NAMALWA (cell line): ENCODE measurements around the gene SUMO4.

Experiments used
- DNase-seq: peaks from one replicate; pipeline ENCODE4 v3.0.0-alpha.2; 2015; ENCODE audit warnings: low spot score

Gene SUMO4

GRCh38 chr6:149389509-149390297 lies 10.4 kb upstream of the SUMO4 start:
- DNase-seq = no peak

GRCh38 chr6:149392093-149392492 lies 8.0 kb upstream of the SUMO4 start:
- no peak for DNase-seq

- no peak for DNase-seq
These were observed 7.5 kb upstream of the SUMO4 start for GRCh38 chr6:149392535-149392934.

- DNase-seq = no peak
These were observed 6.9 kb upstream of the SUMO4 start for GRCh38 chr6:149393002-149393679.

GRCh38 chr6:149395185-149395584 lies 4.9 kb upstream of the SUMO4 start:
- no peak for DNase-seq

GRCh38 chr6:149397384-149397783 lies 2.7 kb upstream of the SUMO4 start:
- DNase-seq = no peak

GRCh38 chr6:149403534-149403933 lies 3.5 kb downstream of the SUMO4 start:
- no peak for DNase-seq

GRCh38 chr6:149405823-149406765 lies 6.0 kb downstream of the SUMO4 start:
- no peak for DNase-seq

GRCh38 chr6:149409617-149410016 lies 9.6 kb downstream of the SUMO4 start:
- no peak for DNase-seq

- DNase-seq = no peak
These were observed 10.5 kb downstream of the SUMO4 start for GRCh38 chr6:149410557-149410956.

- DNase-seq = no peak
These were observed 13.9 kb downstream of the SUMO4 start for GRCh38 chr6:149414009-149414408.

GRCh38 chr6:149414821-149415220 lies 14.8 kb downstream of the SUMO4 start:
- no peak for DNase-seq

- DNase-seq = no peak
These were observed 19.8 kb downstream of the SUMO4 start for GRCh38 chr6:149419696-149420404.

GRCh38 chr6:149421132-149421531 lies 21.1 kb downstream of the SUMO4 start:
- no peak for DNase-seq

GRCh38 chr6:149422581-149422980 lies 22.5 kb downstream of the SUMO4 start:
- no peak for DNase-seq

GRCh38 chr6:149423964-149424440 lies 23.9 kb downstream of the SUMO4 start:
- DNase-seq = no peak

GRCh38 chr6:149425224-149425623 lies 25.2 kb downstream of the SUMO4 start:
- DNase-seq = no peak

- no peak for DNase-seq
These were observed 25.7 kb downstream of the SUMO4 start for GRCh38 chr6:149425754-149426153.

GRCh38 chr6:149428606-149429005 lies 28.5 kb downstream of the SUMO4 start:
- DNase-seq = no peak

GRCh38 chr6:149429427-149430360 lies 29.6 kb downstream of the SUMO4 start:
- no peak for DNase-seq
